Lower leg skin (tissue), 4 donors: ENCODE results near the gene PARD6B. TPM values are rescaled to one million over a fixed set of nuclear protein-coding genes. Genes with fewer than 3 reads are reported as not detected.
A peak's percentile ranks its signal among the peaks of the same experiment; 100 is the strongest.
"Not testable (repeated sequence)": the region's sequence is repeated elsewhere in the genome, so short reads cannot be mapped to it uniquely, and the experiment has no call there.

Source experiments
- DNase-seq, 2 donors: peaks; one replicate each; pipeline ENCODE4 v3.0.0-alpha.2; 2019; ENCODE audit warnings: low spot score in 2 of 2
- H3K4me3 ChIP-seq: fragments of 200-600 bp; sonication (generic); 2 replicates; pipeline ENCODE4 v1.5.1; 2017; ENCODE audit warnings: mild to moderate bottlenecking, low read depth; ENCODE audit not compliant: poor library complexity, severe bottlenecking
- CTCF ChIP-seq, 3 donors: fragments of 450-650 bp; IDR thresholded peaks; one replicate each; pipeline ENCODE4 v1.5.1; 2016; ENCODE audit warnings: antibody characterized with exemption in 3 of 3, mild to moderate bottlenecking in 3 of 3, moderate library complexity in 2 of 3
- POLR2A ChIP-seq, 2 donors: fragments of 450-650 bp; IDR thresholded peaks; one replicate each; pipeline ENCODE4 v1.6.1; 2016 to 2017; ENCODE audit warnings: antibody characterized with exemption in 2 of 2, mild to moderate bottlenecking in 1 of 2, moderate library complexity in 1 of 2
- WGBS, 2 donors: methylation state at CpG; one replicate each; pipeline ENCODE4 v1.1.5; 2018; 5-methylcytosine and 5-hydroxymethylcytosine counted together
- intact Hi-C: fragments of 100-400 bp; cut with DNase I; formaldehyde crosslinking; loops from one replicate; pipeline ENCODE4 v1.15.0; 2023; ENCODE audit warnings: low total_unique reads
- total RNA-seq, 4 donors: library from RNA; depleted of rRNA; stranded (reverse); fragments of >200 nt; gene quantifications; one replicate each; pipeline ENCODE4 v1.1.0, GENCODE V29; 2016

PARD6B gene
- total RNA-seq, 4 donors from 2014 or later, result 10.5 to 11.8 (median 10.9) TPM

DNA sequence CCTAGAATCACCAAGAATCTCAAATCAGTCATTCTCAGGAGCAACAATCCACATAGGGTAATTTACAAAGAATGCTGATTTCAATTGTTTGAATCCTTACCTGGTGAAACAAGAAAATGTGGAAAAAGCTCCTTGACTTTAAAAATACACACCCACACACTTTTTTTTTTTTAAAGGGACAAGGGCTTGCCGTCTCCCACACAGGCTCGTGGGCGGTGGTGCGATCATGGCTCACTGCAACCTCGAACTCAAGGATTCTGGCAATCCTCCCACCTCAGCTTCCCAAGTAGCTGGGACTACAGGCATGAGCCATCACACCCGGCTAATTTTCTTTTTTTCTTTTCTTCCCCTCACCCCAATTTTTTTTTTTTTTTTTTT lies 30.7 kb downstream of the PARD6B start:
- TF ChIP-seq CTCF (IDR thresholded peaks at IDR 0.05) (no peak), POLR2A (IDR thresholded peaks at IDR 0.05) (no peak)
- no peak overlapping the region for H3K4me3 ChIP-seq
- WGBS, 2 donors, result 48% methylated on average over 6 of the region's 6 CpGs
- DNase-seq, result peak; percentile 14 to 49
- intact Hi-C loops, result no loop called here

GRCh38 chr20:50762435-50763220 lies 31.2 kb downstream of the PARD6B start:
- peak; percentile 30 to 88 for DNase-seq
- no peak overlapping the region for H3K4me3 ChIP-seq
- TF ChIP-seq POLR2A (IDR thresholded peaks at IDR 0.05) (no peak), CTCF (IDR thresholded peaks at IDR 0.05) (no peak)
- 29 to 35% methylated on average over 12 of the region's 12 CpGs for WGBS, 2 donors
- intact Hi-C loops, result no loop called here

- H3K4me3 ChIP-seq, intact Hi-C loops: not testable (repeated sequence)
- DNase-seq, result peak; percentile 7 to 76
- WGBS, 2 donors, result 89 to 91% methylated on average over 20 of the region's 20 CpGs
These were observed 32.4 kb downstream of the PARD6B start for GRCh38 chr20:50763550-50764458.

GRCh38 chr20:50765251-50765650 lies 33.9 kb downstream of the PARD6B start:
- intact Hi-C loops, result not testable (repeated sequence)
- 81 to 85% methylated on average over 10 of the region's 10 CpGs for WGBS, 2 donors
- DNase-seq, result peak; percentile 3 to 63

GRCh38 chr20:50765674-50766073 lies 34.3 kb downstream of the PARD6B start:
- intact Hi-C loops, result no loop called here
- no peak for TF ChIP-seq POLR2A (IDR thresholded peaks at IDR 0.05)
- no peak for TF ChIP-seq CTCF (IDR thresholded peaks at IDR 0.05)
- no peak for DNase-seq
- H3K4me3 ChIP-seq, result no peak overlapping the region
- 58 to 62% methylated on average over 3 of the region's 3 CpGs for WGBS, 2 donors

More at GRCh38 chr20:50765251-50765650, 33.9 kb downstream of the PARD6B start:
- H3K4me3 ChIP-seq, result not testable (repeated sequence)

DNA sequence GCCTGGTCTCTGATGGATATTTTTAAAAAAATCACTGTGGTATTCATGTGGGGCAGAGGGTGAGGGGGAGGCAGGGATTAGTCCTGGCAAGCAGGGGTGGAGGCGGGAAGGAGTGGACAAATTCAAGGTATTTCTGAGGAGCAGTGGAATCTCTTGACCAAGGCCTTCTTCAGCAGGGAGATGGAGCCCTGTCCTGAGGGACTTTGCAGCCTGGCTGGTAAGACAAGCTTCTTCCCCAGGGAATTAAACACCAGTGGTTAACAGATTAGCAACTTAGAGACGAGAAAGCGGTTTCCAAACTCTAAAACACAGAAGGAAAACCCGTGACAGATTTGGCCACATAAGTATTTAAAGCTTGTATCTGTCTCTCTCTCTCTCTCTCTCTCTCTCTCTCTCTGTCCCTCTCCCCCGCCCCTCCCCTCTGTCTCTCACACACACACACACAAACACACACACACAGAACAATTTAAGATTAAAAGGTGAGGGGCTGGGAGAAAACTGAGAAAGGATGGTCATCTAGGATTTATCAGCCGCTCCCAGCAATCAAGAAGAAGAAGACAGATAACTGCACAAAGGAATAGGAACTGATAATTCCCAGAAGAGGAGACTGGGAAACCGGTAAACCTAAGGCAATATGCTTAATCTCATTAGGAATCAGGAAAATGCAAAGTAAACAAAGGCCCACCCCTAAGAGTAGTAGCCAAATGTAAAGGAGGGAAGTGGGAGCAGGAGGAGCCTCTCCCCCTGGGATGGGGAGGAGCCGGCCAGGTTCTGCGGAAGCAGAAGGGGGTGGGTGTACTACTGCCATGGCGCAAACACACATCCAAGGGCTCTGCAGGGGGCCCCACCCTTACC lies 35.8 kb downstream of the PARD6B start:
- intact Hi-C loops, H3K4me3 ChIP-seq: not testable (repeated sequence)
- 43 to 60% methylated on average over 8 to 10 of the region's 10 CpGs for WGBS, 2 donors
- peak in 1 of 2 donors; percentile 56 for DNase-seq

DNA sequence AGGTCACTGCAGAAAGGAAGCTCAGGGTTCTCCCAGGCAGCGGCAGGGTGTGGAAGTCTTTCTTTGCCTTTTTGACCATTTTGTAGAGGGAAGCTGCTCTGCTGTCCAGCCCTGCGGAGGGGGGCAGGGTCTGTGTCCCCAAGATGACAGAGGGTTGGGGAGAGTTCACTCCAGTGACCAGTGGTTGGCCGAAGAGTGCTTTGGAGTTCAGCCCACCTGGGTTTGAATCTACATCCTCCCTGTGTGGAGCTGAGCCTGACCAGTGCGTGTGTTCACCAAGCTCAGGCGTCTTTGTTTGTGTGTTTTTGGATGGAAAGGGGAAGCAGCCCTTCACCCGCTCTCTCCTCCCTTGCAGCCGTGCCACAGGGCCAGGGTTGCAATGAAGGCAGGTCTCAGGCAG lies 37.6 kb downstream of the PARD6B start:
- intact Hi-C loops, H3K4me3 ChIP-seq: not testable (repeated sequence)
- 67 to 89% methylated on average over 1 to 7 of the region's 7 CpGs for WGBS, 2 donors
- peak in 1 of 2 donors; percentile 81 for DNase-seq

DNA sequence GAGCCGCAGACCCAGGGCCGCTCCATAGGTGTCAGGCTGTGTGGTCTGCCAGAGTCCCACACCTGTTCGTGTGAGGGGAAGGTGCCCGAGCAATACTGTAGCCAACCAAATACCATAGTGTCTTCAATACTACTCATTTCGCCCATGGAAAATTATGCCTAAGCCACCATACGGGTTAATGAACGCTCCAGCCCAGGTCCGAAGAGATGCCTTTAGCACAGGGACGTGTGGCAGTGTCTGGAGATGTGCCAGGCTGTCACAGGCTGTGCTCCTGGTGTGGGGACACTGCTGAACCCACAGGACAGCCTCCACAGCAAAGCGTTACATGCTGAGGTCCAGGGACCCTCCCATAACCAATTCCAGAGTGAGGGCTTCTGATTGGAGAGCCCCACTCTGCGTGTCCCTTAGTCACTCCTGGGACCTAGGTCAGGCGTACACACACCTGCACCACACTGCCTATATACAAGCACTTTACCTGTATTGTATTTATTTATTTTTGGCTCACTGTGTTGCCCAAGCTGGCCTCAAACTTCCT lies 38.2 kb downstream of the PARD6B start:
- intact Hi-C loops, H3K4me3 ChIP-seq: not testable (repeated sequence)
- WGBS, 2 donors, result 80 to 81% methylated on average over 6 to 8 of the region's 12 CpGs
- DNase-seq, result peak in 1 of 2 donors; percentile 52

DNA sequence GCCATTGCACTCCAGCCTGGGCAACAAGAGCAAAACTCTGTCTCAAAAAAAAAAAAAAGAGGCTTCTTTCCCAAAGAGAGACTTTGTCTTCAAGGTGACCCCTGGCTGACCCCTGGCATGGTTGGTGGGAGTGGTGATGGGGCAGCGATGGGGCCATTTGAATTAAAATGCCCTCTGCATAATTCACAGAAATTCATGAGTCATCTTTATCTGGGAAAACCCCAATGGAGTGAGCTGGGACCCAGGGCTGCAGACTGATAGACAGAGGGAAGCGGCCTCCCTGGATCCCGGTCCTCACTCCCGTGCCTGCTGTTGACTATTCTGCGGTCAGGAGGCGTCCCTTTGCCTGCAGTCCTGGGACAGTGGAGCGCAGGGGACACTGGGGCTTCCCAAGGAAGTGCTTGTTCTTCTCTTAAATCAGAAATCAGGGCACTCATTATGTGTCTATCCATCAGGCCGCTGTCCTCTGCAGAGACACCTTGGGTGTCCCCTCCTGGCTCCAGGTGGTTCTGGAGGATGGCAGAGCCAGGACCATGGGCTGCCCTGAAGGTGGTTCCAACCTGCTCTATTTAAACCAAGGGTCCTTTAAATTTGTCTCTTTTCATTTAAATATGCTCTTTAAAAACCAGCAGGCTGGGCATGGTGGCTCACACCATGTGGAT lies 40.2 kb downstream of the PARD6B start:
- 72 to 73% methylated on average over 6 of the region's 8 CpGs for WGBS, 2 donors
- peak in 1 of 2 donors; percentile 66 for DNase-seq
- intact Hi-C loops, H3K4me3 ChIP-seq: not testable (repeated sequence)
